Astrocyte (in vitro differentiated cells and primary cell): Measurements from ENCODE around the gene AOC1. TPM values are rescaled to one million over a fixed set of nuclear protein-coding genes. Genes with fewer than 3 reads are reported as not detected.

ENCODE experiments used
- DNase-seq: peaks from one replicate; pipeline ENCODE4 v3.0.0-alpha.2; 2010; ENCODE audit warnings: low read depth
- FAIRE-seq: peaks from 2 replicates; lab custom pipeline; 2011; peaks lifted over from hg19 to GRCh38; lab: Jason Lieb, UNC
- H2AFZ ChIP-seq: 2 replicates; pipeline ENCODE4 v1.6.0; 2012; ENCODE audit warnings: low read depth, low read length, inconsistent platforms
- H3K27ac ChIP-seq: 2 replicates; pipeline ENCODE4 v1.5.1; 2011; ENCODE audit warnings: low read depth, low read length, inconsistent platforms
- H3K27me3 ChIP-seq: 2 replicates; pipeline ENCODE4 v1.6.0; 2011; ENCODE audit warnings: low read length, inconsistent platforms; ENCODE audit not compliant: insufficient read depth
- H3K36me3 ChIP-seq: 2 replicates; pipeline ENCODE4 v1.5.1; 2011; ENCODE audit warnings: low read length, inconsistent platforms; ENCODE audit not compliant: insufficient read depth
- H3K4me1 ChIP-seq: 2 replicates; pipeline ENCODE4 v1.5.1; 2011; ENCODE audit warnings: low read length, inconsistent platforms; ENCODE audit not compliant: insufficient read depth
- H3K4me2 ChIP-seq: 2 replicates; pipeline ENCODE4 v1.6.0; 2012; ENCODE audit warnings: low read length, inconsistent platforms
- H3K4me3 ChIP-seq: 2 replicates; pipeline ENCODE4 v1.5.1; 2011; ENCODE audit warnings: low read depth, mild to moderate bottlenecking, low read length, inconsistent platforms; ENCODE audit not compliant: insufficient read depth
- H3K79me2 ChIP-seq: 2 replicates; pipeline ENCODE4 v1.6.0; 2012; ENCODE audit warnings: mild to moderate bottlenecking, low read length, inconsistent platforms; ENCODE audit not compliant: insufficient read depth
- H3K9ac ChIP-seq: 2 replicates; pipeline ENCODE4 v1.6.0; 2012; ENCODE audit warnings: mild to moderate bottlenecking, low read length, inconsistent platforms
- H3K9me3 ChIP-seq: 2 replicates; pipeline ENCODE4 v1.5.1; 2012; ENCODE audit warnings: low read depth, mild to moderate bottlenecking, low read length, inconsistent platforms; ENCODE audit not compliant: insufficient read depth
- H4K20me1 ChIP-seq: 2 replicates; pipeline ENCODE4 v1.6.0; 2012; ENCODE audit warnings: low read length, inconsistent platforms; ENCODE audit not compliant: insufficient read depth
- H3K27ac Mint-ChIP-seq: one replicate; pipeline ENCODE4 v1.8.0; 2021; ENCODE audit warnings: mild to moderate bottlenecking, mixed read lengths; ENCODE audit not compliant: unreplicated experiment
- H3K27me3 Mint-ChIP-seq: one replicate; pipeline ENCODE4 v1.8.0; 2021; ENCODE audit warnings: low read depth, mixed read lengths; ENCODE audit not compliant: unreplicated experiment
- H3K36me3 Mint-ChIP-seq: one replicate; pipeline ENCODE4 v1.8.0; 2021; ENCODE audit warnings: low read depth, mixed read lengths; ENCODE audit not compliant: unreplicated experiment
- H3K4me1 Mint-ChIP-seq: one replicate; pipeline ENCODE4 v1.8.0; 2021; ENCODE audit warnings: low read depth, mixed read lengths; ENCODE audit not compliant: unreplicated experiment
- H3K4me3 Mint-ChIP-seq: one replicate; pipeline ENCODE4 v1.8.0; 2021; ENCODE audit warnings: mild to moderate bottlenecking, moderate library complexity, mixed read lengths; ENCODE audit not compliant: unreplicated experiment
- H3K9me3 Mint-ChIP-seq: one replicate; pipeline ENCODE4 v1.8.0; 2021; ENCODE audit warnings: mild to moderate bottlenecking, mixed read lengths; ENCODE audit not compliant: unreplicated experiment
- EZH2 ChIP-seq: IDR thresholded peaks from 2 replicates; pipeline ENCODE4 v1.6.1; 2012; ENCODE audit warnings: mild to moderate bottlenecking, low read length, inconsistent platforms; ENCODE audit not compliant: insufficient read depth
- total RNA-seq: library from RNA; stranded (reverse); gene quantifications from 2 replicates; pipeline ENCODE4 v1.2.1, GENCODE V29; 2021
- TF ChIP-seq, protein P1 (sequence below): IDR thresholded peaks from 2 replicates; pipeline ENCODE4 v1.5.1; 2011; ENCODE audit warnings: low read depth, mild to moderate bottlenecking, inconsistent platforms, low read length, moderate library complexity; ENCODE audit not compliant: insufficient read depth

The AOC1 gene
- total RNA-seq, 1 donor from 2014 or later: not detected

DNA sequence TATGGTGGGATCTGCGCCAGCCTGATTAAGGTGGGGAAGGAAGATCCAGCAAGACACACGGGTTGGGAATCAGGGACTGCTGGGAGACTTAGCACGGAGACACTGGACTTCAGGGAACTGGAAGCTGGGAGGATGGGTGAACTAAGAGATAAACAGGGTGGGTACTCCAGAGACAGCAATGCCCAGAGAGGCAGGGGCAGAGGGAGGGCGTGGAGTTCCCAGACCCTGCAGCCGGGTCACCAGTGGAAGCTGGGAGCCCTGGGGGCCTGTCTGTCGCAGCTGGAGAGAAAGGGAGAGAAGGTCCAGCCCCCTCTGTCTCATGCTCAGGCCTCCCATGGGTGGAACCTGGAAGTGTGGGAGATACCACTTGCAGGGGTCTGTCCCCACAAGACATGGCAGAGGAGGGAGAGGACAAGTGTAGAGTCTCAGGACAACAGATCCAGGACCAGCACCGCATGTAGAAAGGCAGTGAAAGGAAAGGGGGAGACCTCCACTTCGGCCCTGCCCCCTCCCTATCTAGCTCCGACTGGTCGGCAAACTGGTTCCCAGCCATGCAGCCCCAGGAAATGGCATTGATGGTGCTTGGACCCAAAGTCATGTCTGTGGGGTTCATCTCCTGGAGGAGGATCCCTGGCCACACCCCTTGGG, 44.4 kb downstream of the AOC1 start:
- no peak overlapping the region for H3K4me3 Mint-ChIP-seq
- H3K4me1 Mint-ChIP-seq: peaks cover 18% of the 10 kb centered on the region
- Histone ChIP-seq H3K4me3 (no peak overlapping the region), H3K4me1 (peaks cover 10% of the 10 kb centered on the region), H3K27me3 (no peaks in the 10 kb centered on the region), H3K9ac (no peak overlapping the region), H3K4me2 (no peak overlapping the region), H2AFZ (no peak overlapping the region), H3K79me2 (no peaks in the 10 kb centered on the region), H3K9me3 (peaks cover 8% of the 10 kb centered on the region), H3K27ac (no peak overlapping the region), H4K20me1 (no peaks in the 10 kb centered on the region), H3K36me3 (no peaks in the 10 kb centered on the region)
- peaks cover 26% of the 10 kb centered on the region for H3K27me3 Mint-ChIP-seq
- DNase-seq (no peak), FAIRE-seq (no peak)
- TF ChIP-seq EZH2: no peak
- peaks cover 3% of the 10 kb centered on the region for H3K36me3 Mint-ChIP-seq
- no peak overlapping the region for H3K27ac Mint-ChIP-seq
- peaks cover 14% of the 10 kb centered on the region for H3K9me3 Mint-ChIP-seq

DNA sequence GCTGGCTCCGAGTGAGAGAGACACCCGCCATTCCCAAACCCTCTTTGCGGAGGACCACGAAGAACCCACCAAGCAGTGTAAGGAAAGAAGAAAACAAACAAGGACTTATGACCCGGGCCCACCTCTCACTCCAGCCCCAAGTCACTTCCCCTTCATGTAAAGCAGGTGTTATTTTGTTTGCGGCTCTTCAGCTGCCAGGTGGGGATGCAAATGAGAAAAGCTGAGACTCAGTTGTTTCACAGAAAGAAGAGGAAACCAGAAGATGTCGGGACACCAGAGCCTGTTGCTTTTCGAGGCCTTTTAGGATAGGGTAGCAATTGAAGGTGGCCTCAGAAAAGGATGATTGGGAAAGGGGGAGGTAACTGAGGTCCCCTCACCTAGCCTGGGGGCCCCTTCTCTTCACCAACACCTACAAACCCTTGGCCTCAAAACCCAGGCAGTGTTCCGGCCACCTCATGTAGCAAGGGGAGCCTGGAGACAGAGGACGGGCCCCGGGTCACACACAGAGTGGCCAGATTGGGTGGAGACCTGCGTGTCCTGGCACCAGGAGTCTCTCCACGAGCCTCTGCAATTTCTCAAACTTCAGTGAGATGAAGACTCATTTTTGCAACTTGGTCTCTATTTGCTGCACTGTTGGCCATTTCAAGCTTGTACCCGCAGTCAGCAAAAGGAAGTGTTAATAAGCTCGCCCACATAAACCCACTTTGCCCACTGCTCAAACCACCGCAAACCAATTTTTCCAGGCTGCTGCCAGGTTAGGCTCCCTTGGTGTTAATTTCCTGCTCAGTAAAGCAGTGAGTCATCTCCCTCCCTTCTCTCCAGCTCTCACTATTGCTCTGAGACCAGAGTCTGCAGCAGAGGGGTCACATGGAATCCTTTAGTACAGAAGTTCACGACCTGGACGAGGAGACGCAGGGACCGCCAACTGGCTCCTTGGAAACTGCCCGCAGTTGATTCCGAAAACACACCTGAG, 45.5 kb downstream of the AOC1 start:
- TF ChIP-seq, protein P1, sequence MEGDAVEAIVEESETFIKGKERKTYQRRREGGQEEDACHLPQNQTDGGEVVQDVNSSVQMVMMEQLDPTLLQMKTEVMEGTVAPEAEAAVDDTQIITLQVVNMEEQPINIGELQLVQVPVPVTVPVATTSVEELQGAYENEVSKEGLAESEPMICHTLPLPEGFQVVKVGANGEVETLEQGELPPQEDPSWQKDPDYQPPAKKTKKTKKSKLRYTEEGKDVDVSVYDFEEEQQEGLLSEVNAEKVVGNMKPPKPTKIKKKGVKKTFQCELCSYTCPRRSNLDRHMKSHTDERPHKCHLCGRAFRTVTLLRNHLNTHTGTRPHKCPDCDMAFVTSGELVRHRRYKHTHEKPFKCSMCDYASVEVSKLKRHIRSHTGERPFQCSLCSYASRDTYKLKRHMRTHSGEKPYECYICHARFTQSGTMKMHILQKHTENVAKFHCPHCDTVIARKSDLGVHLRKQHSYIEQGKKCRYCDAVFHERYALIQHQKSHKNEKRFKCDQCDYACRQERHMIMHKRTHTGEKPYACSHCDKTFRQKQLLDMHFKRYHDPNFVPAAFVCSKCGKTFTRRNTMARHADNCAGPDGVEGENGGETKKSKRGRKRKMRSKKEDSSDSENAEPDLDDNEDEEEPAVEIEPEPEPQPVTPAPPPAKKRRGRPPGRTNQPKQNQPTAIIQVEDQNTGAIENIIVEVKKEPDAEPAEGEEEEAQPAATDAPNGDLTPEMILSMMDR: no peak
- no peak for TF ChIP-seq EZH2
- Histone ChIP-seq H3K27ac (no peak overlapping the region), H2AFZ (no peak overlapping the region), H3K9me3 (peaks cover 8% of the 10 kb centered on the region), H3K4me1 (peaks cover 10% of the 10 kb centered on the region), H3K36me3 (no peaks in the 10 kb centered on the region), H3K9ac (no peak overlapping the region), H3K4me2 (peak overlapping the region; percentile 48), H4K20me1 (no peaks in the 10 kb centered on the region), H3K79me2 (no peaks in the 10 kb centered on the region), H3K27me3 (no peaks in the 10 kb centered on the region), H3K4me3 (no peak overlapping the region)
- H3K27me3 Mint-ChIP-seq: peaks cover 33% of the 10 kb centered on the region
- peaks cover 3% of the 10 kb centered on the region for H3K36me3 Mint-ChIP-seq
- no peak for FAIRE-seq
- no peak overlapping the region for H3K4me3 Mint-ChIP-seq
- peaks cover 12% of the 10 kb centered on the region for H3K9me3 Mint-ChIP-seq
- H3K27ac Mint-ChIP-seq: no peak overlapping the region
- peaks cover 18% of the 10 kb centered on the region for H3K4me1 Mint-ChIP-seq
- DNase-seq: no peak

DNA sequence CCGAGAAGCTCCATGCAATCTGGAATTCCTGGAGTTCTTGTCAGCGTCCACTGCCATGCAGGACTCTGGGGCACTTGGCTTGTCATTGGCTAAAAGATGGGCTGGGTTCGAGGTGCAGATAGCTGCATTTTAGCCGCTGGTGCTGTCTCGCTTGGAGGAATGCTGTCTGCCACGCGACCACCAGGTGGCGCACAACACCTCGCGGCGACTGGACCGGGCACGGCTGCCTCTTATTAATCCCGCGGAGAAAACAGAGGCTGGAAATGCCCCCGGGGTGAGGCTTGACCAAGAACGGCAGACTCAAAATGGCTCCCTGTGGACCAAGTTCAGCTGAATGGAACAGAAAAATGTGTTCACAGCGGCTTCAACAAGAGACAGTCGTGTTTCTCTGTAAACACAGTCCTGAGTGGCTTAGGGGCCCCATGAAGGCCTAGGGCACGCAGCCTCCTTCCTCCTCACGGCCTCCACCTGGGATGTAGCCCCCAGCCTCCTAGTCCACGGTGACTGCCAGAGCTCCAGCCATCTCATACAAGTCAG, 46.2 kb downstream of the AOC1 start:
- Mint-ChIP-seq H3K4me3 (no peak overlapping the region), H3K27ac (no peak overlapping the region), H3K27me3 (peaks cover 33% of the 10 kb centered on the region), H3K36me3 (peaks cover 3% of the 10 kb centered on the region), H3K4me1 (peaks cover 18% of the 10 kb centered on the region), H3K9me3 (peaks cover 5% of the 10 kb centered on the region)
- H3K4me2 ChIP-seq: peak overlapping the region; percentile 48
- H4K20me1 ChIP-seq: no peaks in the 10 kb centered on the region
- no peaks in the 10 kb centered on the region for H3K79me2 ChIP-seq
- H3K4me3 ChIP-seq: no peak overlapping the region
- H3K9ac ChIP-seq: no peak overlapping the region
- H3K9me3 ChIP-seq: peaks cover 3% of the 10 kb centered on the region
- no peaks in the 10 kb centered on the region for H3K36me3 ChIP-seq
- TF ChIP-seq, protein P1: peak; percentile 83
- TF ChIP-seq EZH2: no peak
- no peaks in the 10 kb centered on the region for H3K27me3 ChIP-seq
- peak overlapping the region; percentile 6 for H2AFZ ChIP-seq
- peaks cover 12% of the 10 kb centered on the region for H3K4me1 ChIP-seq
- H3K27ac ChIP-seq: no peak overlapping the region
- FAIRE-seq: no peak
- DNase-seq: peak; percentile 7
